A549 (cell line): ENCODE results near the gene SGIP1. TPM values are rescaled to one million over a fixed set of nuclear protein-coding genes. Genes with fewer than 3 reads are reported as not detected.

ENCODE experiments used
- ATAC-seq, 2 experiments: fragments of 200-7000 bp in 1 of 2; fragments of >200 bp in 1 of 2; cut with Nextera tagmentation in 1 of 2; cut with Tn5 transposase in 1 of 2; 3 replicates each; pipeline versions ENCODE4 v1.8.0 to v1.9.1; 2018 to 2020; ENCODE audit warnings: mild to moderate bottlenecking in 1 of 2, moderate library complexity in 1 of 2
- CTCF ChIA-PET: fragments of 300-600 bp; sonication (Branson Sonifier 250); formaldehyde crosslinking; extraction: SDS; loops from one replicate; lab custom pipeline; 2021; ENCODE audit warnings: antibody characterized with exemption, inconsistent platforms; lab: Yijun Ruan, JAX
- POLR2A ChIA-PET: fragments of 350-600 bp; formaldehyde crosslinking; extraction: SDS; loops from one replicate; lab custom pipeline; 2021; ENCODE audit warnings: antibody characterized with exemption, inconsistent platforms; lab: Yijun Ruan, JAX
- DNase-seq, 2 experiments: peaks; one replicate each; pipeline versions ENCODE4 v3.0.0 to v3.0.0-alpha.2; 2011 to 2016; ENCODE audit warnings: low read depth in 1 of 2, low spot score in 1 of 2
- FAIRE-seq: peaks from 2 replicates; lab custom pipeline; 2011; peaks lifted over from hg19 to GRCh38; lab: Jason Lieb, UNC
- H3K27ac ChIP-seq, 2 experiments: fragments of >200 bp; sonication (Bioruptor Twin); formaldehyde crosslinking; 3 replicates each; pipeline ENCODE4 v1.5.1; 2016 to 2017
- H3K4me1 ChIP-seq: fragments of >200 bp; sonication (Bioruptor Twin); formaldehyde crosslinking; 3 replicates; pipeline ENCODE4 v1.6.1; 2016
- H3K4me2 ChIP-seq: fragments of >200 bp; sonication (Bioruptor Twin); formaldehyde crosslinking; 3 replicates; pipeline ENCODE4 v1.6.1; 2016
- H3K4me3 ChIP-seq: fragments of >200 bp; sonication (Bioruptor Twin); formaldehyde crosslinking; 3 replicates; pipeline ENCODE4 v1.5.1; 2016
- H3K9me3 ChIP-seq: fragments of >200 bp; sonication (Bioruptor Twin); formaldehyde crosslinking; 3 replicates; pipeline ENCODE4 v1.6.1; 2016
- ATOH8 ChIP-seq: fragments of 250-450 bp; sonication (Bioruptor Pico); IDR thresholded peaks from 2 replicates; pipeline ENCODE4 v1.5.0; 2020; ENCODE audit warnings: low read depth, mild to moderate bottlenecking, moderate library complexity
- BCL3 ChIP-seq: fragments of >200 bp; sonication (Bioruptor Twin); formaldehyde crosslinking; IDR thresholded peaks from 3 replicates; pipeline ENCODE4 v1.6.1; 2016
- BHLHE40 ChIP-seq: IDR thresholded peaks from 2 replicates; pipeline ENCODE4 v1.6.1; 2012; ENCODE audit warnings: low read depth, low read length, inconsistent platforms
- CHD4 ChIP-seq: fragments of 200-600 bp; sonication (generic); IDR thresholded peaks from 2 replicates; pipeline ENCODE4 v1.6.1; 2016; ENCODE audit warnings: antibody characterized with exemption, mild to moderate bottlenecking, borderline replicate concordance
- E2F6 ChIP-seq: IDR thresholded peaks from 2 replicates; pipeline ENCODE4 v1.6.1; 2012; ENCODE audit warnings: low read depth, borderline replicate concordance
- EHMT2 ChIP-seq: fragments of 200-600 bp; sonication (generic); IDR thresholded peaks from 2 replicates; pipeline ENCODE4 v1.6.1; 2016; ENCODE audit warnings: antibody characterized with exemption, low read depth, mild to moderate bottlenecking, moderate library complexity
- EP300 ChIP-seq, 2 experiments: fragments of >200 bp; sonication (Bioruptor Twin); formaldehyde crosslinking; IDR thresholded peaks; 2 replicates in 1 of 2; 3 replicates in 1 of 2; pipeline ENCODE4 v1.6.1; 2016 to 2017
- ESRRA ChIP-seq: fragments of 150-350 bp; IDR thresholded peaks from 2 replicates; pipeline ENCODE4 v1.6.1; 2014; ENCODE audit warnings: mild to moderate bottlenecking, low read length, borderline replicate concordance
- FOXS1 ChIP-seq: fragments of 250-450 bp; sonication (Bioruptor Pico); IDR thresholded peaks from 2 replicates; pipeline ENCODE4 v1.5.0; 2020; ENCODE audit warnings: mild to moderate bottlenecking, moderate library complexity
- GATA3 ChIP-seq: IDR thresholded peaks from 2 replicates; pipeline ENCODE4 v1.6.1; 2012; ENCODE audit warnings: borderline replicate concordance
- HEYL ChIP-seq: fragments of 250-450 bp; sonication (Bioruptor Pico); IDR thresholded peaks from 2 replicates; pipeline ENCODE4 v1.8.0; 2021; ENCODE audit warnings: mild to moderate bottlenecking, moderate library complexity
- HMGXB4 ChIP-seq: fragments of 250-450 bp; sonication (Bioruptor Pico); IDR thresholded peaks from 2 replicates; pipeline ENCODE4 v1.5.0; 2021; ENCODE audit warnings: mild to moderate bottlenecking, moderate library complexity, borderline replicate concordance
- KDM5A ChIP-seq: fragments of 200-600 bp; sonication (generic); IDR thresholded peaks from 2 replicates; pipeline ENCODE4 v1.6.1; 2016; ENCODE audit warnings: antibody characterized with exemption, mild to moderate bottlenecking
- MAX ChIP-seq: IDR thresholded peaks from 2 replicates; pipeline ENCODE4 v1.6.1; 2012
- MAZ ChIP-seq: fragments of 150-350 bp; IDR thresholded peaks from 2 replicates; pipeline ENCODE4 v1.6.1; 2014; ENCODE audit warnings: antibody characterized with exemption, low read depth, low read length, borderline replicate concordance
- NPAS2 ChIP-seq: fragments of 250-450 bp; sonication (Bioruptor Pico); IDR thresholded peaks from 2 replicates; pipeline ENCODE4 v1.8.0; 2022; ENCODE audit warnings: mild to moderate bottlenecking, moderate library complexity, borderline replicate concordance
- PHF8 ChIP-seq: fragments of 200-600 bp; sonication (generic); IDR thresholded peaks from 2 replicates; pipeline ENCODE4 v1.6.1; 2016; ENCODE audit warnings: low read depth, mild to moderate bottlenecking, antibody characterized with exemption, moderate library complexity, borderline replicate concordance
- POLR2AphosphoS2 ChIP-seq: conservative IDR thresholded peaks from 2 replicates; pipeline ENCODE4 v1.6.1; 2012; ENCODE audit warnings: low read length, improper control_type of control experiment, inconsistent platforms
- RAD21 ChIP-seq, 2 experiments: fragments of >200 bp in 1 of 2; sonication (Bioruptor Twin) in 1 of 2; formaldehyde crosslinking in 1 of 2; IDR thresholded peaks in 1 of 2; conservative IDR thresholded peaks in 1 of 2; 2 replicates in 1 of 2; 3 replicates in 1 of 2; pipeline ENCODE4 v1.6.1; 2012 to 2018; ENCODE audit warnings: inconsistent platforms in 1 of 2
- RCOR1 ChIP-seq: fragments of 150-350 bp; IDR thresholded peaks from 2 replicates; pipeline ENCODE4 v1.6.1; 2014; ENCODE audit warnings: antibody characterized with exemption, low read length, low read depth
- RNF2 ChIP-seq: fragments of 200-600 bp; sonication (generic); IDR thresholded peaks from 2 replicates; pipeline ENCODE4 v1.6.1; 2016; ENCODE audit warnings: low read depth, mild to moderate bottlenecking, antibody characterized with exemption, moderate library complexity, borderline replicate concordance
- SMC3 ChIP-seq: fragments of >200 bp; sonication (Bioruptor Twin); formaldehyde crosslinking; IDR thresholded peaks from 3 replicates; pipeline ENCODE4 v1.6.1; 2018; ENCODE audit warnings: inconsistent platforms
- SREBF2 ChIP-seq: fragments of 450-650 bp; IDR thresholded peaks from 2 replicates; pipeline ENCODE4 v1.6.1; 2014; ENCODE audit warnings: mild to moderate bottlenecking, moderate library complexity
- WGBS: methylation state at CpG from one replicate; pipeline ENCODE4 v1.1.6; 2017; ENCODE audit errors: missing lambda C conversion rate; 5-methylcytosine and 5-hydroxymethylcytosine counted together
- polyA plus RNA-seq, 4 experiments: library from polyadenylated mRNA; depleted of rRNA in 3 of 4; stranded (reverse); fragments of >200 nt; fragmentation: RNase III in 1 of 4; extraction: RNeasy Plus Mini Kit Qiagen cat#74134 plus additional on column Dnase treatment in 1 of 4; gene quantifications; 2 replicates in 3 of 4; 3 replicates in 1 of 4; pipeline ENCODE4 v1.2.3, GENCODE V29; 2011 to 2017

The SGIP1 gene
- polyA plus RNA-seq, 2 of the 4 experiments (the other 2 are of a cell fraction): not detected

GRCh38 chr1:66644331-66644730, 110.4 kb downstream of the SGIP1 start (continued):
- TF ChIP-seq HEYL (CRISPR knock-in tag): no peak

GRCh38 chr1:66648901-66649595, 115.1 kb downstream of the SGIP1 start:
- Histone ChIP-seq H3K4me3 (no peak overlapping the region), H3K4me1 (no peaks in the 10 kb centered on the region), H3K4me2 (no peak overlapping the region), H3K9me3 (no peaks in the 10 kb centered on the region), H3K27ac (no peak overlapping the region)
- POLR2A ChIA-PET: no interaction called here
- DNase-seq: no peak
- no peak for TF ChIP-seq SREBF2
- no peak for FAIRE-seq
- CTCF ChIA-PET: interaction anchor here (1.0 kb wide), 1 partner anchor 33 kb away, joined by 3 read pairs; no protein-coding TSS in a partner anchor
- 14% methylated on average over 2 of the region's 2 CpGs for WGBS
- no peak for ATAC-seq

GRCh38 chr1:66652556-66652955, 118.6 kb downstream of the SGIP1 start:
- WGBS: 33% methylated on average over 1 of the region's 2 CpGs
- Histone ChIP-seq H3K27ac (no peak overlapping the region), H3K4me1 (no peaks in the 10 kb centered on the region), H3K4me2 (no peak overlapping the region), H3K9me3 (no peaks in the 10 kb centered on the region), H3K4me3 (no peak overlapping the region)
- DNase-seq (no peak), ATAC-seq (no peak), FAIRE-seq (no peak)
- TF ChIP-seq SMC3 (no peak), MAX (no peak), FOXS1 (CRISPR knock-in tag) (no peak), NPAS2 (no peak), CHD4 (no peak), EHMT2 (no peak), POLR2AphosphoS2 (no peak), RNF2 (no peak), MAZ (no peak), RAD21 (conservative IDR thresholded peaks at IDR 0.05 in 1 of 2, IDR thresholded peaks at IDR 0.05 in 1 of 2) (no peak), EP300 (IDR thresholded peaks at IDR 0.05) (no peak), ESRRA (no peak), E2F6 (no peak), PHF8 (no peak), RCOR1 (no peak), BCL3 (no peak)
- CTCF ChIA-PET: no interaction called here
- POLR2A ChIA-PET: no interaction called here

- no peak for FAIRE-seq
Observed at GRCh38 chr1:66654643-66655042, 120.7 kb downstream of the SGIP1 start.

More at GRCh38 chr1:66654643-66655042, 120.7 kb downstream of the SGIP1 start:
- H3K4me1 ChIP-seq: no peaks in the 10 kb centered on the region
- H3K9me3 ChIP-seq: no peaks in the 10 kb centered on the region
- ChIA-PET CTCF (no interaction called here), POLR2A (no interaction called here)
- H3K27ac ChIP-seq: no peak overlapping the region
- TF ChIP-seq MAZ (no peak), KDM5A (no peak), PHF8 (no peak), ATOH8 (CRISPR knock-in tag) (no peak), MAX (no peak), GATA3 (no peak), RNF2 (no peak), BHLHE40 (no peak), HMGXB4 (no peak)
- no peak overlapping the region for H3K4me2 ChIP-seq
- no peak for DNase-seq
- no peak overlapping the region for H3K4me3 ChIP-seq
- no peak for ATAC-seq
